Measurements from ENCODE around the gene CD93.

DNA sequence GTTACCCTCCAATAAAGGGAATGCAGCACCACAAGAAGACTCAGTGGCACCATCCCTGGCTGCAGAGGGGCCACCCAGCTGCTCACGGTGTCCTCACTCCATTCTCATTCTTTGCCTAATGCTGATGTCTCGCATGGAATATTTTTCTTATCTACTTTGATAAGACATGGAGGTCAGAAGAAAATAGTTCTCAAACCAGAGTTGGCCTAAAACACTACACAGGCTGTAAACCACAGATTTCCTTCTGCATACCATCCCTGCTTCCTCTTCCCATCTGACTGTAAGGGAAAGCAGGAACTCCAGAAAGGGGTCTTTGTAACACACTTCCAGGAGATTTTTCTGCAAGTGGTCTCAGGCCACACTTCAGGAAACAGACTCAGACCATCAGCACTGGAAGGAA is 43.1 kb upstream of the CD93 start:
- TF ChIP-seq, protein P1, sequence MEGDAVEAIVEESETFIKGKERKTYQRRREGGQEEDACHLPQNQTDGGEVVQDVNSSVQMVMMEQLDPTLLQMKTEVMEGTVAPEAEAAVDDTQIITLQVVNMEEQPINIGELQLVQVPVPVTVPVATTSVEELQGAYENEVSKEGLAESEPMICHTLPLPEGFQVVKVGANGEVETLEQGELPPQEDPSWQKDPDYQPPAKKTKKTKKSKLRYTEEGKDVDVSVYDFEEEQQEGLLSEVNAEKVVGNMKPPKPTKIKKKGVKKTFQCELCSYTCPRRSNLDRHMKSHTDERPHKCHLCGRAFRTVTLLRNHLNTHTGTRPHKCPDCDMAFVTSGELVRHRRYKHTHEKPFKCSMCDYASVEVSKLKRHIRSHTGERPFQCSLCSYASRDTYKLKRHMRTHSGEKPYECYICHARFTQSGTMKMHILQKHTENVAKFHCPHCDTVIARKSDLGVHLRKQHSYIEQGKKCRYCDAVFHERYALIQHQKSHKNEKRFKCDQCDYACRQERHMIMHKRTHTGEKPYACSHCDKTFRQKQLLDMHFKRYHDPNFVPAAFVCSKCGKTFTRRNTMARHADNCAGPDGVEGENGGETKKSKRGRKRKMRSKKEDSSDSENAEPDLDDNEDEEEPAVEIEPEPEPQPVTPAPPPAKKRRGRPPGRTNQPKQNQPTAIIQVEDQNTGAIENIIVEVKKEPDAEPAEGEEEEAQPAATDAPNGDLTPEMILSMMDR (IDR thresholded peaks at IDR 0.05) = no peak
- TF ChIP-seq POLR2A (IDR thresholded peaks at IDR 0.05) = no peak

Measured in heart left ventricle (tissue), 13 donors.